GM21576 (cell line): ENCODE measurements around the gene MASP1.
"Not testable (repeated sequence)": the region's sequence is repeated elsewhere in the genome, so short reads cannot be mapped to it uniquely, and the experiment has no call there.

ENCODE experiments used
- ATAC-seq: cut with Tn5 transposase; IDR thresholded peaks from one replicate; pipeline ENCODE4 v1.9.1; 2021; ENCODE audit warnings: mild to moderate bottlenecking, moderate library complexity; ENCODE audit not compliant: unreplicated experiment

The MASP1 gene

GRCh38 chr3:187228740-187229139 is 62.8 kb downstream of the MASP1 start:
- ATAC-seq = no peak

- no peak for ATAC-seq
Measured at GRCh38 chr3:187227658-187228258, 63.8 kb downstream of the MASP1 start.

- no peak for ATAC-seq
Measured at GRCh38 chr3:187223799-187224198, 67.7 kb downstream of the MASP1 start.

- ATAC-seq = no peak
Measured at GRCh38 chr3:187222801-187223200, 68.7 kb downstream of the MASP1 start.

GRCh38 chr3:187215460-187215859 is 76.1 kb downstream of the MASP1 start:
- no peak for ATAC-seq

- ATAC-seq = no peak
Measured at GRCh38 chr3:187213616-187214015, 77.9 kb downstream of the MASP1 start.

- ATAC-seq = no peak
Measured at GRCh38 chr3:187212705-187213104, 78.8 kb downstream of the MASP1 start.

GRCh38 chr3:187212196-187212545 is 79.4 kb downstream of the MASP1 start:
- no peak for ATAC-seq

GRCh38 chr3:187211532-187212195 is 79.9 kb downstream of the MASP1 start:
- no peak for ATAC-seq

- ATAC-seq = no peak
Measured at GRCh38 chr3:187210545-187211327, 80.8 kb downstream of the MASP1 start.

- ATAC-seq = no peak
Measured at GRCh38 chr3:187210091-187210490, 81.4 kb downstream of the MASP1 start.

GRCh38 chr3:187209491-187209890 is 82.0 kb downstream of the MASP1 start:
- ATAC-seq = no peak

GRCh38 chr3:187208159-187208558 is 83.4 kb downstream of the MASP1 start:
- no peak for ATAC-seq

GRCh38 chr3:187207624-187208023 is 83.9 kb downstream of the MASP1 start:
- ATAC-seq = no peak

- no peak for ATAC-seq
Measured at GRCh38 chr3:187207062-187207461, 84.5 kb downstream of the MASP1 start.

GRCh38 chr3:187205683-187206082 is 85.9 kb downstream of the MASP1 start:
- ATAC-seq = no peak

- ATAC-seq = not testable (repeated sequence)
Measured at GRCh38 chr3:187199463-187200050, 92.0 kb downstream of the MASP1 start.

- no peak for ATAC-seq
Measured at GRCh38 chr3:187198490-187198889, 93.0 kb downstream of the MASP1 start.

- ATAC-seq = no peak
Measured at GRCh38 chr3:187197335-187197649, 94.2 kb downstream of the MASP1 start, which contains the start of gene RTP1. TSS of gene RTP1 (plus strand) at chr3:187197486. CDS start at chr3:187197516, 30 bp downstream.

GRCh38 chr3:187196573-187197334 is 94.8 kb downstream of the MASP1 start:
- ATAC-seq = no peak

- ATAC-seq = no peak
Measured at GRCh38 chr3:187193181-187193580, 98.4 kb downstream of the MASP1 start.
